ENCODE results near the gene HACD4.

GRCh38 chr9:20981486-20981885, 50.0 kb downstream of the HACD4 start:
- no peak for TF ChIP-seq PHF8 (IDR thresholded peaks at IDR 0.05; ENCODE audit: borderline replicate concordance, low read depth)
- TF ChIP-seq CTCF (IDR thresholded peaks at IDR 0.05): no peak
- no peak for TF ChIP-seq HDAC2 (IDR thresholded peaks at IDR 0.05)
- no peak for TF ChIP-seq MAX (IDR thresholded peaks at IDR 0.05)
- no peak for TF ChIP-seq JUN (IDR thresholded peaks at IDR 0.05)
- no peak for TF ChIP-seq CHD2 (IDR thresholded peaks at IDR 0.05; ENCODE audit: low read length, partially characterized antibody)
